Stomach (tissue), 9 donors: Measurements from ENCODE around the gene TNFSF8. TPM values are rescaled to one million over a fixed set of nuclear protein-coding genes. Genes with fewer than 3 reads are reported as not detected.

Experiments used
- DNase-seq, 2 donors: peaks; one replicate each; pipeline versions ENCODE4 v3.0.0 to v3.0.0-alpha.2; 2013 to 2019
- H3K27ac ChIP-seq, 5 donors: fragments of 200-600 bp in 4 of 5; sonication (generic) in 4 of 5; one replicate each; pipeline ENCODE4 v1.5.1; 2013 to 2019; ENCODE audit warnings: mild to moderate bottlenecking in 1 of 5, moderate library complexity in 1 of 5
- H3K27me3 ChIP-seq, 3 donors: fragments of 200-600 bp; sonication (generic); one replicate each; pipeline ENCODE4 v1.5.1; 2017 to 2019; ENCODE audit warnings: mixed run types in 1 of 3
- H3K36me3 ChIP-seq, 4 donors: fragments of 200-600 bp; sonication (generic); 1 replicate in 3 of 4; 2 replicates in 1 of 4; pipeline ENCODE4 v1.5.1; 2016 to 2019
- H3K4me1 ChIP-seq, 4 donors: fragments of 200-600 bp; sonication (generic); one replicate each; pipeline ENCODE4 v1.5.1; 2016 to 2019
- H3K4me3 ChIP-seq, 4 donors: fragments of 200-600 bp; sonication (generic) in 3 of 4; one replicate each; pipeline ENCODE4 v1.5.1; 2016 to 2019; ENCODE audit warnings: mild to moderate bottlenecking in 1 of 4
- H3K9me3 ChIP-seq, 4 donors: fragments of 200-600 bp; sonication (generic); one replicate each; pipeline ENCODE4 v1.5.1; 2016 to 2019
- CTCF ChIP-seq, 7 experiments: fragments of 450-650 bp in 4 of 7; fragments of 200-600 bp in 3 of 7; sonication (generic) in 3 of 7; IDR thresholded peaks; one replicate each; pipeline ENCODE4 v1.5.1; 2016 to 2019; ENCODE audit warnings: antibody characterized with exemption in 7 of 7, control low read depth in 2 of 7, mild to moderate bottlenecking in 1 of 7
- EP300 ChIP-seq: sonication (generic); formaldehyde crosslinking; IDR thresholded peaks from one replicate; pipeline ENCODE4 v1.6.1; 2017; ENCODE audit warnings: antibody characterized with exemption
- POLR2A ChIP-seq, 4 donors: fragments of 450-650 bp; IDR thresholded peaks; one replicate each; pipeline ENCODE4 v1.6.1; 2016; ENCODE audit warnings: antibody characterized with exemption in 4 of 4, control low read depth in 2 of 4, mild to moderate bottlenecking in 1 of 4, moderate library complexity in 1 of 4
- POLR2AphosphoS5 ChIP-seq, 3 donors: sonication (generic); formaldehyde crosslinking; IDR thresholded peaks; one replicate each; pipeline ENCODE4 v1.6.1; 2016; ENCODE audit warnings: antibody characterized with exemption in 3 of 3
- WGBS, 5 donors: extraction: QIAGEN DNeasy Blood & Tissue Kit in 3 of 5; methylation state at CpG; one replicate each; pipeline versions ENCODE4 v1.1.5 to v1.1.7; 2013 to 2018; 5-methylcytosine and 5-hydroxymethylcytosine counted together
- intact Hi-C: fragments of 100-400 bp; cut with DNase I; formaldehyde crosslinking; loops from one replicate; pipeline ENCODE4 v1.15.1; 2023; ENCODE audit warnings: low total_unique reads
- polyA plus RNA-seq, 3 donors: library from polyadenylated mRNA; stranded (reverse); fragments of 200-250 nt; gene quantifications; one replicate each; pipeline ENCODE4 v1.2.3, GENCODE V29; 2013
- total RNA-seq, 5 donors: library from RNA; depleted of rRNA; stranded (reverse); fragments of >200 nt; gene quantifications; one replicate each; pipeline versions ENCODE4 v1.1.0 to v1.2.3, GENCODE V29; 2014 to 2016
- donor health status: healthy with polysubstance abuse.
- donor health status: Bipolar disorder and iron deficiency.
- donor health status: healthy.

The TNFSF8 gene
- total and polyA plus RNA-seq, 8 donors, result 0.40 to 14.0 (median 3.2) TPM; not detected in 2

GRCh38 chr9:114853071-114853855 lies 77.1 kb downstream of the TNFSF8 start:
- H3K27ac ChIP-seq, result peak overlapping the region; percentile 67 to 79 (median 73)
- H3K36me3 ChIP-seq, result no peaks in the 10 kb centered on the region
- no peaks in the 10 kb centered on the region for H3K9me3 ChIP-seq
- no peak overlapping the region for H3K4me3 ChIP-seq
- peaks cover 12 to 34% (median 22%) of the 10 kb centered on the region in 4 donors for H3K4me1 ChIP-seq
- DNase-seq, result no peak
- TF ChIP-seq POLR2AphosphoS5 (IDR thresholded peaks at IDR 0.05) (no peak), CTCF (IDR thresholded peaks at IDR 0.05) (no peak), EP300 (no peak), POLR2A (IDR thresholded peaks at IDR 0.05) (no peak)
- WGBS, 5 donors, result 30 to 61% (median 48%) methylated on average over 3 of the region's 3 CpGs
- H3K27me3 ChIP-seq, result no peaks in the 10 kb centered on the region
- intact Hi-C loops, result no loop called here

DNA sequence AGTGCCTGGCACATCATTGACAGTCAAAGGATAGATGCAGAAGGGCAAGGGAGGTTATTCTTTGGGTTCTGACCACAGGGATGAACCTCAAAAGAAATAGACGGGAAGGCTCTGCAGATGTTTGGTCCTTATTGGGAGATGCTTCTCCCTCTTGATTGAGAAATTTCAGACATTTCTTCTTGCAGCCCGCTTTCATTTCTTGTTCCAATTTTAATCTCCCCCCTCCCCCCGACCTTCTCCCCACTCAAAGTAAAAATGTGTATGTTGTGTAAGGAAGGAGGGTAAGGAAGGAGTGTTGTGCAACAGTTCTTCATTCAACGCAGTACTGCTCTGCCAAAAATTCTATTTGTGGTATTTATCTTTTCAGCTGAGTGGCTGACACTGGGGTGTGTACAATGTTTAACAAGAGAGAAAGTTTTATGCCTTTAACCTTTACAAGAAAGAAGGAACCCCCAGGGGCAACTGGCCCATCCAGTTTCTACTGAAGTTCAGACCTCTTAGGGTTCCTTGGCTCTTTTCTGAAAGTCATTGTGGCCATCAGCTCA lies 78.3 kb downstream of the TNFSF8 start:
- intact Hi-C loops, result no loop called here
- H3K27me3 ChIP-seq, result no peaks in the 10 kb centered on the region
- H3K4me3 ChIP-seq, result no peak overlapping the region
- no peaks in the 10 kb centered on the region for H3K36me3 ChIP-seq
- DNase-seq, result peak; percentile 45 to 70
- TF ChIP-seq POLR2AphosphoS5 (IDR thresholded peaks at IDR 0.05), result peak in 1 of 3 donors; percentile 28
- no peak for TF ChIP-seq POLR2A (IDR thresholded peaks at IDR 0.05)
- no peak for TF ChIP-seq CTCF (IDR thresholded peaks at IDR 0.05)
- no peaks in the 10 kb centered on the region for H3K9me3 ChIP-seq
- WGBS, 5 donors, result 18 to 45% (median 27%) methylated on average over 4 of the region's 4 CpGs
- H3K4me1 ChIP-seq, result peaks cover 12 to 34% (median 22%) of the 10 kb centered on the region in 4 donors
- peak overlapping the region; percentile 67 to 79 (median 68) for H3K27ac ChIP-seq

GRCh38 chr9:114851306-114851705 lies 79.1 kb downstream of the TNFSF8 start:
- Histone ChIP-seq H3K4me3 (no peak overlapping the region), H3K27ac (peak overlapping the region in 1 of 5 donors; percentile 79), H3K27me3 (no peaks in the 10 kb centered on the region), H3K4me1 (peaks cover 12 to 34% (median 22%) of the 10 kb centered on the region in 4 donors), H3K9me3 (no peaks in the 10 kb centered on the region), H3K36me3 (no peaks in the 10 kb centered on the region)
- TF ChIP-seq POLR2AphosphoS5 (IDR thresholded peaks at IDR 0.05) (no peak), CTCF (IDR thresholded peaks at IDR 0.05) (no peak), POLR2A (IDR thresholded peaks at IDR 0.05) (no peak), EP300 (no peak)
- intact Hi-C loops, result no loop called here
- 41 to 59% (median 44%) methylated on average over 3 of the region's 3 CpGs for WGBS, 5 donors
- no peak for DNase-seq

Other genes starting within 250 kb of the TNFSF8 start
- not detected for gene TEX48, start 248.4 kb downstream of the TNFSF8 start, total RNA-seq
- gene TEX48, start 248.4 kb downstream of the TNFSF8 start, polyA plus RNA-seq, result not detected
- gene TNFSF15, start 124.6 kb downstream of the TNFSF8 start, total RNA-seq, result 10 to 100 TPM in 1 of 5 donors, 1 to 10 TPM in 4; 1.4 to 12.3 (median 5.9) TPM
- 1 to 10 TPM in 2 of 3 donors, under 1 TPM in 1; 0.31 to 1.1 (median 1.1) TPM for gene TNFSF15, start 124.6 kb downstream of the TNFSF8 start, polyA plus RNA-seq
- 100 to 1,000 TPM in 4 of 5 donors, 10 to 100 TPM in 1; 52.2 to 265 (median 110) TPM for gene TNC, start 187.6 kb upstream of the TNFSF8 start, total RNA-seq
- gene TNC, start 187.6 kb upstream of the TNFSF8 start, polyA plus RNA-seq, result 10 to 100 TPM in 1 of 3 donors, 1 to 10 TPM in 2; 3.5 to 14.6 (median 6.1) TPM